Hepatocyte (in vitro differentiated cells): Measurements from ENCODE around the gene PHLDB2. TPM values are rescaled to one million over a fixed set of nuclear protein-coding genes. Genes with fewer than 3 reads are reported as not detected.

Experiments
- DNase-seq: peaks from one replicate; pipeline ENCODE4 v3.0.0-alpha.2; 2016; ENCODE audit warnings: low spot score
- H2AFZ ChIP-seq: fragments of 200-600 bp; sonication (generic); 2 replicates; pipeline ENCODE4 v1.6.0; 2016; ENCODE audit warnings: antibody characterized with exemption, mild to moderate bottlenecking
- H3K27ac ChIP-seq: fragments of 200-600 bp; sonication (generic); 2 replicates; pipeline ENCODE4 v1.5.1; 2016; ENCODE audit warnings: mild to moderate bottlenecking
- H3K27me3 ChIP-seq: fragments of 200-600 bp; sonication (generic); 2 replicates; pipeline ENCODE4 v1.6.1; 2016
- H3K36me3 ChIP-seq: fragments of 200-600 bp; sonication (generic); replicated peaks from 2 replicates; pipeline ENCODE4 v1.5.1; 2016; ENCODE audit warnings: low read depth; ENCODE audit not compliant: insufficient read depth
- H3K4me1 ChIP-seq: fragments of 200-600 bp; sonication (generic); 2 replicates; pipeline ENCODE4 v1.5.1; 2016; ENCODE audit warnings: mild to moderate bottlenecking, moderate library complexity; ENCODE audit not compliant: insufficient read depth
- H3K4me2 ChIP-seq: fragments of 200-600 bp; sonication (generic); 2 replicates; pipeline ENCODE4 v1.6.0; 2016
- H3K4me3 ChIP-seq: fragments of 200-600 bp; sonication (generic); 2 replicates; pipeline ENCODE4 v1.5.1; 2016; ENCODE audit warnings: mild to moderate bottlenecking
- H3K79me2 ChIP-seq: fragments of 200-600 bp; sonication (generic); 2 replicates; pipeline ENCODE4 v1.6.0; 2017; ENCODE audit warnings: mild to moderate bottlenecking
- H3K9me2 ChIP-seq: fragments of 200-600 bp; sonication (generic); replicated peaks from 2 replicates; pipeline ENCODE4 v1.6.0; 2017; ENCODE audit warnings: mild to moderate bottlenecking; ENCODE audit not compliant: insufficient read depth
- H3K9me3 ChIP-seq: fragments of 200-600 bp; sonication (generic); 2 replicates; pipeline ENCODE4 v1.5.1; 2016; ENCODE audit warnings: low read depth, mild to moderate bottlenecking
- H4K20me1 ChIP-seq: fragments of 200-600 bp; sonication (generic); 2 replicates; pipeline ENCODE4 v1.6.0; 2016; ENCODE audit warnings: mild to moderate bottlenecking; ENCODE audit not compliant: insufficient read depth, poor library complexity, severe bottlenecking
- EZH2 ChIP-seq: fragments of 200-600 bp; sonication (generic); IDR thresholded peaks from 2 replicates; pipeline ENCODE4 v1.6.1; 2016; ENCODE audit warnings: antibody characterized with exemption, mild to moderate bottlenecking, borderline replicate concordance
- EZH2phosphoT487 ChIP-seq: fragments of 200-600 bp; sonication (generic); IDR thresholded peaks from one replicate; pipeline ENCODE4 v1.6.1; 2018; ENCODE audit warnings: antibody characterized with exemption, mild to moderate bottlenecking, low read depth, moderate library complexity; ENCODE audit not compliant: unreplicated experiment, severe bottlenecking
- WGBS: methylation state at CpG from one replicate; pipeline ENCODE4 v1.1.6; 2016; ENCODE audit warnings: low lambda C conversion rate; ENCODE audit errors: missing lambda C conversion rate; 5-methylcytosine and 5-hydroxymethylcytosine counted together
- polyA plus RNA-seq: library from polyadenylated mRNA; unstranded; fragments of >200 nt; fragmentation: Nextera tagmentation; extraction: Ambion mirVana; gene quantifications from 2 replicates; pipeline ENCODE4 v1.2.1, GENCODE V29; 2016
- total RNA-seq: library from RNA; depleted of rRNA; stranded (reverse); fragments of >200 nt; gene quantifications from 2 replicates; pipeline ENCODE4 v1.2.3, GENCODE V29; 2014
- TF ChIP-seq, protein P1 (sequence below): fragments of 200-600 bp; sonication (generic); IDR thresholded peaks from 2 replicates; pipeline ENCODE4 v1.5.1; 2016; ENCODE audit warnings: antibody characterized with exemption, mild to moderate bottlenecking; ENCODE audit not compliant: poor library complexity

PHLDB2 gene
- total and polyA plus RNA-seq, 2 experiments from 2014 or later: 49.0 to 52.7 TPM

GRCh38 chr3:111864821-111865656 lies 6.0 kb downstream of the PHLDB2 start:
- H3K4me3 ChIP-seq: no peak overlapping the region
- H3K79me2 ChIP-seq: peaks cover 78% of the 10 kb centered on the region
- peak overlapping the region; percentile 58 for H3K27ac ChIP-seq
- 47% methylated on average over 6 of the region's 6 CpGs for WGBS
- H3K27me3 ChIP-seq: no peaks in the 10 kb centered on the region
- peaks cover 27% of the 10 kb centered on the region for H3K4me1 ChIP-seq
- DNase-seq: peak; percentile 40
- peak overlapping the region; percentile 77 for H3K4me2 ChIP-seq
- H2AFZ ChIP-seq: no peak overlapping the region
- no peaks in the 10 kb centered on the region for H3K36me3 ChIP-seq
- H3K9me2 ChIP-seq: no peaks in the 10 kb centered on the region
- H3K9me3 ChIP-seq: no peaks in the 10 kb centered on the region
- no peak for TF ChIP-seq EZH2phosphoT487
- TF ChIP-seq, protein P1, sequence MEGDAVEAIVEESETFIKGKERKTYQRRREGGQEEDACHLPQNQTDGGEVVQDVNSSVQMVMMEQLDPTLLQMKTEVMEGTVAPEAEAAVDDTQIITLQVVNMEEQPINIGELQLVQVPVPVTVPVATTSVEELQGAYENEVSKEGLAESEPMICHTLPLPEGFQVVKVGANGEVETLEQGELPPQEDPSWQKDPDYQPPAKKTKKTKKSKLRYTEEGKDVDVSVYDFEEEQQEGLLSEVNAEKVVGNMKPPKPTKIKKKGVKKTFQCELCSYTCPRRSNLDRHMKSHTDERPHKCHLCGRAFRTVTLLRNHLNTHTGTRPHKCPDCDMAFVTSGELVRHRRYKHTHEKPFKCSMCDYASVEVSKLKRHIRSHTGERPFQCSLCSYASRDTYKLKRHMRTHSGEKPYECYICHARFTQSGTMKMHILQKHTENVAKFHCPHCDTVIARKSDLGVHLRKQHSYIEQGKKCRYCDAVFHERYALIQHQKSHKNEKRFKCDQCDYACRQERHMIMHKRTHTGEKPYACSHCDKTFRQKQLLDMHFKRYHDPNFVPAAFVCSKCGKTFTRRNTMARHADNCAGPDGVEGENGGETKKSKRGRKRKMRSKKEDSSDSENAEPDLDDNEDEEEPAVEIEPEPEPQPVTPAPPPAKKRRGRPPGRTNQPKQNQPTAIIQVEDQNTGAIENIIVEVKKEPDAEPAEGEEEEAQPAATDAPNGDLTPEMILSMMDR: peak; percentile 56
- H4K20me1 ChIP-seq: no peaks in the 10 kb centered on the region

- Histone ChIP-seq H2AFZ (no peak overlapping the region), H3K27ac (no peak overlapping the region), H3K4me3 (no peak overlapping the region), H3K36me3 (no peaks in the 10 kb centered on the region), H4K20me1 (no peaks in the 10 kb centered on the region), H3K4me1 (peaks cover 42% of the 10 kb centered on the region), H3K79me2 (peaks cover 87% of the 10 kb centered on the region), H3K9me3 (no peaks in the 10 kb centered on the region), H3K9me2 (no peaks in the 10 kb centered on the region), H3K27me3 (no peaks in the 10 kb centered on the region), H3K4me2 (no peak overlapping the region)
- TF ChIP-seq, protein P1: no peak
- no peak for TF ChIP-seq EZH2
- no peak for TF ChIP-seq EZH2phosphoT487
- DNase-seq: no peak
- WGBS: over 99% methylated on average over 7 of the region's 7 CpGs
Measured at GRCh38 chr3:111867889-111868426, 8.9 kb downstream of the PHLDB2 start.

DNA sequence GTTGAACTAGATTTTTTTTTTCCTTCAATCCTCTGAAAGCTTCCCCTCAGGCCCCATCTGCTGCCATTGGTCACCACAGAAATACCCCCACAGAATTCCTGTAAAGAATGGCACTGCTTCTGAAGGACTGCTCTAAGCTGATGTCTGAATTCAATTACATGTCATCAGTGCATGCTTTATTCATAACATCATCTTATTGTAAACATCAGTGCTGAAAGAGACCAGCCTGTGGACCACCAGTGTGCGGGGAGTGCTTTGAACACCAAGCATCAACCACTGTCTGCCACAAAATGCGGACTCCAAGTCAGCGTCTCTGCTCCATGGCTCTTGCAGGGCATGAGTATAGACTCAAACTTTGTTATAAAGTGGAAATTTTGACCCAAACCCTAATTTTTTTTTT lies 11.6 kb downstream of the PHLDB2 start:
- Histone ChIP-seq H3K79me2 (peaks cover 98% of the 10 kb centered on the region), H4K20me1 (no peaks in the 10 kb centered on the region), H3K9me2 (no peaks in the 10 kb centered on the region), H3K27ac (no peak overlapping the region), H3K9me3 (no peaks in the 10 kb centered on the region), H3K4me2 (no peak overlapping the region), H3K4me1 (peaks cover 22% of the 10 kb centered on the region), H3K27me3 (no peaks in the 10 kb centered on the region), H2AFZ (no peak overlapping the region), H3K36me3 (no peaks in the 10 kb centered on the region), H3K4me3 (no peak overlapping the region)
- WGBS: 60% methylated on average over 3 of the region's 3 CpGs
- TF ChIP-seq, protein P1: no peak
- TF ChIP-seq EZH2phosphoT487 (no peak), EZH2 (no peak)
- DNase-seq: no peak
